ENCODE measurements around the gene SOD3. TPM values are rescaled to one million over a fixed set of nuclear protein-coding genes. Genes with fewer than 3 reads are reported as not detected.

SOD3 gene
- total RNA-seq, 4 donors from 2014 or later: 48.3 to 73.6 (median 62.7) TPM

GRCh38 chr4:24807611-24808010 is 12.2 kb downstream of the SOD3 start:
- 74 to 78% methylated on average over 5 of the region's 5 CpGs for WGBS, 2 donors
- intact Hi-C loops (cut with DNase I; ENCODE audit: low total_unique reads): no loop called here
- no peak for DNase-seq (ENCODE audit: low spot score in 2 of 2)
- TF ChIP-seq CTCF (IDR thresholded peaks at IDR 0.05) (no peak), POLR2A (IDR thresholded peaks at IDR 0.05) (no peak)
- H3K4me3 ChIP-seq (ENCODE audit: low read depth, poor library complexity, severe bottlenecking): no peak overlapping the region

- 92 to 93% methylated on average over 14 of the region's 14 CpGs for WGBS, 2 donors
- TF ChIP-seq CTCF (IDR thresholded peaks at IDR 0.05) (no peak), POLR2A (IDR thresholded peaks at IDR 0.05) (no peak)
- DNase-seq (ENCODE audit: low spot score in 2 of 2): no peak
- intact Hi-C loops (cut with DNase I; ENCODE audit: low total_unique reads): no loop called here
- no peak overlapping the region for H3K4me3 ChIP-seq (ENCODE audit: low read depth, poor library complexity, severe bottlenecking)
Measured at GRCh38 chr4:24808261-24808660, 12.9 kb downstream of the SOD3 start.

DNA sequence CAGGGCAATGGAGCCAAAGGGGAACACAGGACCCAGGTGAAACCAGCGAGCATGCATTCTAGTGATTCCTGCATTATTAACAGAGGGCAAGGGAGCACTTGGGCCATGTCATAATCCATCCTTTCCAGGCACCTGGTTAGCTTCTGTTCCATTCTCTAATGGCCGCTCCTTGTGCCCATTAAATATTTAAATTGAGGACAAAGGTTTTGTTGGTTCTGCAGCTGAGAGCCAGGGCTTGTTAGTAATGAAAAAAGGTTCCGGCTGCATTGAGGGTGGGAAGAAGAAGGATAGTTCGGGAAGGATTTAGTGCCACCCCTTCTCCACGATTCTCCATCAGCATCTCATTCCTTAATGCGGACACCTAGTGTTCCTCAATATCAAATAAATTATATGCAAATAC is 13.6 kb downstream of the SOD3 start:
- DNase-seq (ENCODE audit: low spot score in 2 of 2): no peak
- 93 to 95% methylated on average over 6 of the region's 6 CpGs for WGBS, 2 donors
- no peak for TF ChIP-seq POLR2A (IDR thresholded peaks at IDR 0.05)
- no peak for TF ChIP-seq CTCF (IDR thresholded peaks at IDR 0.05)
- H3K4me3 ChIP-seq (ENCODE audit: low read depth, poor library complexity, severe bottlenecking): no peak overlapping the region
- intact Hi-C loops (cut with DNase I; ENCODE audit: low total_unique reads): no loop called here

DNA sequence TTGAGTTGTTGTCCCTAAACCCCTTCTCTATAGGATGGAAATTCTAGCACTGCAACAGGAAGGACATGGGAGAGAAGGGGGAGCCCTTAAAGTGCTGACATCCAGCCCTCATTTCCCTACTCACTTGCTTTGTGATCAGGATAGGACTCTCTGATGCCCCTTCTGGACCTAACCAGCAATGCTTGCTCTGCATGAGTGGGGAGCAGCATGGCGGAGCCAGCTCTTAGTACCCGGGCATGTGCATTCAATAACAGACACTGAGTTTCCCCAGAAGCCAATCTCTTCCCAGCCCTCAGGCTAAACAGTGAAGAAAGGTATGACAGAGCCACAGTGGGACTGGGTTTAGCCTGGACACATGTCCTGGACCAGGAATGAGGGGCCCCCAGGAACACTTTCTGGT is 14.0 kb downstream of the SOD3 start:
- no peak for TF ChIP-seq CTCF (IDR thresholded peaks at IDR 0.05)
- no peak for TF ChIP-seq POLR2A (IDR thresholded peaks at IDR 0.05)
- no peak overlapping the region for H3K4me3 ChIP-seq (ENCODE audit: low read depth, poor library complexity, severe bottlenecking)
- intact Hi-C loops (cut with DNase I; ENCODE audit: low total_unique reads): no loop called here
- WGBS, 2 donors: 91 to 94% methylated on average over 2 of the region's 2 CpGs
- DNase-seq (ENCODE audit: low spot score in 2 of 2): no peak

- no peak overlapping the region for H3K4me3 ChIP-seq (ENCODE audit: low read depth, poor library complexity, severe bottlenecking)
- 89 to 92% methylated on average over 6 of the region's 6 CpGs for WGBS, 2 donors
- TF ChIP-seq POLR2A (IDR thresholded peaks at IDR 0.05) (no peak), CTCF (IDR thresholded peaks at IDR 0.05) (no peak)
- no peak for DNase-seq (ENCODE audit: low spot score in 2 of 2)
- intact Hi-C loops (cut with DNase I; ENCODE audit: low total_unique reads): no loop called here
Measured at GRCh38 chr4:24809815-24810405, 14.5 kb downstream of the SOD3 start.

Data from lower leg skin (tissue), 4 donors.